A549 (cell line): ENCODE data around the gene CLIC5.

Source experiments
- BHLHE40 ChIP-seq: IDR thresholded peaks from 2 replicates; pipeline ENCODE4 v1.6.1; 2012; ENCODE audit warnings: low read depth, low read length, inconsistent platforms
- EP300 ChIP-seq, 2 experiments: fragments of >200 bp; sonication (Bioruptor Twin); formaldehyde crosslinking; IDR thresholded peaks; 2 replicates in 1 of 2; 3 replicates in 1 of 2; pipeline ENCODE4 v1.6.1; 2016 to 2017
- POLR2A ChIP-seq: IDR thresholded peaks from 2 replicates; pipeline ENCODE4 v1.6.1; 2012; ENCODE audit warnings: mild to moderate bottlenecking, low read length
- SREBF2 ChIP-seq: fragments of 450-650 bp; IDR thresholded peaks from 2 replicates; pipeline ENCODE4 v1.6.1; 2014; ENCODE audit warnings: mild to moderate bottlenecking, moderate library complexity
- TF ChIP-seq, protein P1 (sequence below): fragments of >200 bp; sonication (Bioruptor Twin); formaldehyde crosslinking; IDR thresholded peaks from 3 replicates; pipeline ENCODE4 v1.5.1; 2016
- TF ChIP-seq, protein P2 (sequence below): fragments of 150-350 bp; IDR thresholded peaks from 2 replicates; pipeline ENCODE4 v1.6.1; 2014; ENCODE audit warnings: low read depth, mild to moderate bottlenecking, low read length
- TF ChIP-seq, protein P3 (sequence below): fragments of 200-600 bp; sonication (generic); IDR thresholded peaks from 2 replicates; pipeline ENCODE4 v1.6.1; 2016; ENCODE audit warnings: antibody characterized with exemption, mild to moderate bottlenecking, moderate library complexity

DNA sequence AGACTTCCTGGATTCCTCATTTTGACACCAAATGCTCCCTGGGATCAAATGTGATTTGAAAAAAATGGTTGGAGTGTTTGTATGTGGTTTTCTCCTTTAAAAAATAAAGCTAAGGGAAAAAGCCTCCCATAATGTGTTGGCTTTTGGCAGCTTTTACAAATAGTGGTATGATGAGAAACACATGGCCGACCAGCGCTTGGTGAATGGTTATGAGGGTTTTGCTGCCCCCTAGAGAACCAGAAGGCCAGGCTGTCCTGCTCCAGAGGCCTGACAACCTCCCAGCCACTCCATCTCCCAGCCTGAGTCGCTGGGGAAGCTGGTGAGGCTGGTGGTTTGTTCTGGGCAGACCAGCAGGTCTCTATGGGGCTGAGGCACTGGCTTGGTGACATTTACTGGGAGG lies 69.3 kb downstream of the CLIC5 start:
- TF ChIP-seq, protein P1, sequence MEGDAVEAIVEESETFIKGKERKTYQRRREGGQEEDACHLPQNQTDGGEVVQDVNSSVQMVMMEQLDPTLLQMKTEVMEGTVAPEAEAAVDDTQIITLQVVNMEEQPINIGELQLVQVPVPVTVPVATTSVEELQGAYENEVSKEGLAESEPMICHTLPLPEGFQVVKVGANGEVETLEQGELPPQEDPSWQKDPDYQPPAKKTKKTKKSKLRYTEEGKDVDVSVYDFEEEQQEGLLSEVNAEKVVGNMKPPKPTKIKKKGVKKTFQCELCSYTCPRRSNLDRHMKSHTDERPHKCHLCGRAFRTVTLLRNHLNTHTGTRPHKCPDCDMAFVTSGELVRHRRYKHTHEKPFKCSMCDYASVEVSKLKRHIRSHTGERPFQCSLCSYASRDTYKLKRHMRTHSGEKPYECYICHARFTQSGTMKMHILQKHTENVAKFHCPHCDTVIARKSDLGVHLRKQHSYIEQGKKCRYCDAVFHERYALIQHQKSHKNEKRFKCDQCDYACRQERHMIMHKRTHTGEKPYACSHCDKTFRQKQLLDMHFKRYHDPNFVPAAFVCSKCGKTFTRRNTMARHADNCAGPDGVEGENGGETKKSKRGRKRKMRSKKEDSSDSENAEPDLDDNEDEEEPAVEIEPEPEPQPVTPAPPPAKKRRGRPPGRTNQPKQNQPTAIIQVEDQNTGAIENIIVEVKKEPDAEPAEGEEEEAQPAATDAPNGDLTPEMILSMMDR: no peak
- no peak for TF ChIP-seq SREBF2
- no peak for TF ChIP-seq BHLHE40
- TF ChIP-seq, protein P2, sequence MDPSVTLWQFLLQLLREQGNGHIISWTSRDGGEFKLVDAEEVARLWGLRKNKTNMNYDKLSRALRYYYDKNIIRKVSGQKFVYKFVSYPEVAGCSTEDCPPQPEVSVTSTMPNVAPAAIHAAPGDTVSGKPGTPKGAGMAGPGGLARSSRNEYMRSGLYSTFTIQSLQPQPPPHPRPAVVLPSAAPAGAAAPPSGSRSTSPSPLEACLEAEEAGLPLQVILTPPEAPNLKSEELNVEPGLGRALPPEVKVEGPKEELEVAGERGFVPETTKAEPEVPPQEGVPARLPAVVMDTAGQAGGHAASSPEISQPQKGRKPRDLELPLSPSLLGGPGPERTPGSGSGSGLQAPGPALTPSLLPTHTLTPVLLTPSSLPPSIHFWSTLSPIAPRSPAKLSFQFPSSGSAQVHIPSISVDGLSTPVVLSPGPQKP: no peak
- TF ChIP-seq POLR2A: no peak
- TF ChIP-seq EP300 (IDR thresholded peaks at IDR 0.05): no peak
- TF ChIP-seq, protein P3, sequence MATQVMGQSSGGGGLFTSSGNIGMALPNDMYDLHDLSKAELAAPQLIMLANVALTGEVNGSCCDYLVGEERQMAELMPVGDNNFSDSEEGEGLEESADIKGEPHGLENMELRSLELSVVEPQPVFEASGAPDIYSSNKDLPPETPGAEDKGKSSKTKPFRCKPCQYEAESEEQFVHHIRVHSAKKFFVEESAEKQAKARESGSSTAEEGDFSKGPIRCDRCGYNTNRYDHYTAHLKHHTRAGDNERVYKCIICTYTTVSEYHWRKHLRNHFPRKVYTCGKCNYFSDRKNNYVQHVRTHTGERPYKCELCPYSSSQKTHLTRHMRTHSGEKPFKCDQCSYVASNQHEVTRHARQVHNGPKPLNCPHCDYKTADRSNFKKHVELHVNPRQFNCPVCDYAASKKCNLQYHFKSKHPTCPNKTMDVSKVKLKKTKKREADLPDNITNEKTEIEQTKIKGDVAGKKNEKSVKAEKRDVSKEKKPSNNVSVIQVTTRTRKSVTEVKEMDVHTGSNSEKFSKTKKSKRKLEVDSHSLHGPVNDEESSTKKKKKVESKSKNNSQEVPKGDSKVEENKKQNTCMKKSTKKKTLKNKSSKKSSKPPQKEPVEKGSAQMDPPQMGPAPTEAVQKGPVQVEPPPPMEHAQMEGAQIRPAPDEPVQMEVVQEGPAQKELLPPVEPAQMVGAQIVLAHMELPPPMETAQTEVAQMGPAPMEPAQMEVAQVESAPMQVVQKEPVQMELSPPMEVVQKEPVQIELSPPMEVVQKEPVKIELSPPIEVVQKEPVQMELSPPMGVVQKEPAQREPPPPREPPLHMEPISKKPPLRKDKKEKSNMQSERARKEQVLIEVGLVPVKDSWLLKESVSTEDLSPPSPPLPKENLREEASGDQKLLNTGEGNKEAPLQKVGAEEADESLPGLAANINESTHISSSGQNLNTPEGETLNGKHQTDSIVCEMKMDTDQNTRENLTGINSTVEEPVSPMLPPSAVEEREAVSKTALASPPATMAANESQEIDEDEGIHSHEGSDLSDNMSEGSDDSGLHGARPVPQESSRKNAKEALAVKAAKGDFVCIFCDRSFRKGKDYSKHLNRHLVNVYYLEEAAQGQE: no peak
